PC-3 (cell line): ENCODE data around the gene SLC4A2. TPM values are rescaled to one million over a fixed set of nuclear protein-coding genes. Genes with fewer than 3 reads are reported as not detected.

Experiments
- ATAC-seq: fragments of 200-7000 bp; cut with Tn5 transposase; 2 replicates; pipeline ENCODE4 v1.9.1; 2020; ENCODE audit warnings: mild to moderate bottlenecking, moderate library complexity
- BruUV-seq: library from RNA; stranded (reverse); fragments of 400-500 nt; replicated peaks from 2 replicates; lab custom pipeline; 2021; lab: Mats Ljungman, UMichigan
- CTCF ChIA-PET: fragments of 300-600 bp; sonication (Branson Sonifier 250); formaldehyde crosslinking; loops from one replicate; lab custom pipeline; 2022; ENCODE audit warnings: antibody characterized with exemption; lab: Charles Lee
- POLR2A ChIA-PET: fragments of 300-600 bp; sonication (Branson Sonifier 250); formaldehyde crosslinking; loops from one replicate; lab custom pipeline; 2022; ENCODE audit warnings: antibody characterized with exemption; ENCODE audit not compliant: unreplicated experiment; lab: Charles Lee
- DNase-seq: peaks from one replicate; pipeline ENCODE4 v3.0.0-alpha.2; 2015
- H2AFZ ChIP-seq: fragments of 300-600 bp; sonication (generic); 2 replicates; pipeline ENCODE4 v1.6.0; 2016; ENCODE audit warnings: antibody characterized with exemption, low read length
- H3F3A ChIP-seq: fragments of 300-600 bp; sonication (generic); one replicate; pipeline ENCODE4 v1.6.0; 2017; ENCODE audit warnings: antibody characterized with exemption, low read length, control low read depth, mild to moderate bottlenecking; ENCODE audit not compliant: unreplicated experiment
- H3K27ac ChIP-seq: fragments of 300-600 bp; sonication (generic); 2 replicates; pipeline ENCODE4 v1.5.1; 2016; ENCODE audit warnings: mild to moderate bottlenecking, low read length
- H3K27me3 ChIP-seq: fragments of 300-600 bp; sonication (generic); 2 replicates; pipeline ENCODE4 v1.6.1; 2016; ENCODE audit warnings: low read length, mixed read lengths
- H3K36me3 ChIP-seq: fragments of 300-600 bp; sonication (generic); 2 replicates; pipeline ENCODE4 v1.6.1; 2016; ENCODE audit warnings: low read depth, mixed run types, low read length, mixed read lengths
- H3K4me1 ChIP-seq: fragments of 300-600 bp; sonication (generic); 2 replicates; pipeline ENCODE4 v1.5.1; 2016; ENCODE audit warnings: low read length; ENCODE audit not compliant: insufficient read depth
- H3K4me2 ChIP-seq: fragments of 300-600 bp; sonication (generic); 2 replicates; pipeline ENCODE4 v1.6.0; 2016; ENCODE audit warnings: low read length
- H3K4me3 ChIP-seq: fragments of 300-600 bp; sonication (generic); 2 replicates; pipeline ENCODE4 v1.5.1; 2016; ENCODE audit warnings: mild to moderate bottlenecking, low read length, mixed read lengths
- H3K79me2 ChIP-seq: fragments of 300-600 bp; sonication (generic); 2 replicates; pipeline ENCODE4 v1.6.1; 2017; ENCODE audit warnings: low read length, mixed read lengths
- H3K9ac ChIP-seq: fragments of 300-600 bp; sonication (generic); 2 replicates; pipeline ENCODE4 v1.6.0; 2016; ENCODE audit warnings: mild to moderate bottlenecking, low read length
- H3K9me2 ChIP-seq: fragments of 300-600 bp; sonication (generic); replicated peaks from 2 replicates; pipeline ENCODE4 v1.6.1; 2016; ENCODE audit warnings: mixed run types, low read length, mixed read lengths
- H3K9me3 ChIP-seq: fragments of 300-600 bp; sonication (generic); 2 replicates; pipeline ENCODE4 v1.6.1; 2016; ENCODE audit warnings: low read length, mixed read lengths
- H4K20me1 ChIP-seq: fragments of 300-600 bp; sonication (generic); 2 replicates; pipeline ENCODE4 v1.6.1; 2016; ENCODE audit warnings: low read length, mixed read lengths
- EZH2 ChIP-seq: fragments of 300-600 bp; sonication (generic); IDR thresholded peaks from one replicate; pipeline ENCODE4 v1.6.1; 2017; ENCODE audit warnings: antibody characterized with exemption, mild to moderate bottlenecking, low read length; ENCODE audit not compliant: unreplicated experiment
- EZH2phosphoT487 ChIP-seq: fragments of 300-600 bp; sonication (generic); IDR thresholded peaks from 2 replicates; pipeline ENCODE4 v1.6.1; 2018; ENCODE audit warnings: mild to moderate bottlenecking, antibody characterized with exemption, low read length, borderline replicate concordance
- intact Hi-C: fragments of 100-400 bp; cut with micrococcal nuclease; formaldehyde crosslinking; loops from 2 replicates; pipeline ENCODE4 v1.9.0; 2023
- total RNA-seq: library from RNA; depleted of rRNA; stranded (reverse); fragments of >200 nt; gene quantifications from 2 replicates; pipeline ENCODE4 v1.2.3, GENCODE V29; 2014
- TF ChIP-seq, protein P1 (sequence below): fragments of 300-600 bp; sonication (generic); conservative IDR thresholded peaks from 2 replicates; pipeline ENCODE4 v1.5.1; 2017; ENCODE audit warnings: antibody characterized with exemption, low read depth, mild to moderate bottlenecking, low read length

SLC4A2 gene
- total RNA-seq, 1 experiment from 2014 or later, result 284 TPM

- ATAC-seq (peak; percentile 44), DNase-seq (peak; percentile 71)
- H3K9me3 ChIP-seq, result no peaks in the 10 kb centered on the region
- BruUV-seq, result no TSS peak
- peak within 1 kb of the TSS; percentile 99 for H3K4me3 ChIP-seq
- peak within 1 kb of the TSS; percentile 100 for H3K4me2 ChIP-seq
- no peak for TF ChIP-seq EZH2phosphoT487
- H3K9me2 ChIP-seq, result no peaks in the 10 kb centered on the region
- no peaks in the 10 kb centered on the region for H3F3A ChIP-seq
- ChIA-PET CTCF (no interaction called here), POLR2A (no interaction called here)
- intact Hi-C loops, result loop anchor here (1.0 kb wide), 1 partner anchor 28 kb away; no protein-coding TSS in a partner anchor
- H3K36me3 ChIP-seq, result no peaks in the 10 kb centered on the region
- H3K27me3 ChIP-seq, result no peaks in the 10 kb centered on the region
- peaks cover 54% of the 10 kb centered on the region for H3K4me1 ChIP-seq
- peaks cover 59% of the 10 kb centered on the region for H3K79me2 ChIP-seq
- H2AFZ ChIP-seq, result peak within 1 kb of the TSS; percentile 84
- H4K20me1 ChIP-seq, result peaks cover 4% of the 10 kb centered on the region; the same call in 1 of the 2 replicates
- H3K27ac ChIP-seq, result peak within 1 kb of the TSS; percentile 42
- H3K9ac ChIP-seq, result peak within 1 kb of the TSS; percentile 87
Measured at GRCh38 chr7:151085691-151086620, 26.6 kb downstream of the SLC4A2 start, which contains the start of gene AGAP3. Gene AGAP3 (plus strand): TSS chr7:151086475. CDS start chr7:151086742, 267 bp downstream.

DNA sequence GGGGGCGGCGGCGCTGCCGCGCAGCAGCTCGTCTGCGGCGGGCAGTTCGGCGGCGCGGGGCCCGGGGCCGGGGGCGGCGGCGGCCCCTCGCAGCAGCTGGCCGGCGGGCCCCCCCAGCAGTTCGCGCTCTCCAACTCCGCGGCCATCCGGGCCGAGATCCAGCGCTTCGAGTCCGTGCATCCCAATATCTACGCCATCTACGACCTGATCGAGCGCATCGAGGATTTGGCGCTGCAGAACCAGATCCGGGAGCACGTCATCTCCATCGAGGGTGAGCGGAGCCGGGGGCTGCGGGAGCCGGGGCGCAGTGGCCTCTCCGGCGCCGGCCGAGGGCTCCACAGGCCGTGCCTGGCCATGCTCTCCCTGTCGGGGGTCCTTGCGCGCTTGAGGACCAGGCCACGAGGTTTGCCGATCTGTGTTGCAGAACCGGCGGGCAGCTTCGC is 27.4 kb downstream of the SLC4A2 start:
- Histone ChIP-seq H2AFZ (peak overlapping the region; percentile 82), H3K27me3 (no peaks in the 10 kb centered on the region), H3K79me2 (peaks cover 64% of the 10 kb centered on the region), H3K4me2 (peak overlapping the region; percentile 100), H3F3A (no peaks in the 10 kb centered on the region), H3K9ac (peak overlapping the region; percentile 87), H3K9me2 (no peaks in the 10 kb centered on the region), H3K36me3 (no peaks in the 10 kb centered on the region; the same call in 1 of the 2 replicates), H3K4me1 (peaks cover 46% of the 10 kb centered on the region), H3K27ac (peak overlapping the region; percentile 36), H4K20me1 (peaks cover 11% of the 10 kb centered on the region; the same call in 1 of the 2 replicates), H3K9me3 (no peaks in the 10 kb centered on the region), H3K4me3 (peak overlapping the region; percentile 99)
- ChIA-PET CTCF (no interaction called here), POLR2A (no interaction called here)
- intact Hi-C loops, result loop anchor here (1.0 kb wide), 1 partner anchor 29 kb away; no protein-coding TSS in a partner anchor
- no peak for TF ChIP-seq EZH2phosphoT487
- TF ChIP-seq, protein P1, sequence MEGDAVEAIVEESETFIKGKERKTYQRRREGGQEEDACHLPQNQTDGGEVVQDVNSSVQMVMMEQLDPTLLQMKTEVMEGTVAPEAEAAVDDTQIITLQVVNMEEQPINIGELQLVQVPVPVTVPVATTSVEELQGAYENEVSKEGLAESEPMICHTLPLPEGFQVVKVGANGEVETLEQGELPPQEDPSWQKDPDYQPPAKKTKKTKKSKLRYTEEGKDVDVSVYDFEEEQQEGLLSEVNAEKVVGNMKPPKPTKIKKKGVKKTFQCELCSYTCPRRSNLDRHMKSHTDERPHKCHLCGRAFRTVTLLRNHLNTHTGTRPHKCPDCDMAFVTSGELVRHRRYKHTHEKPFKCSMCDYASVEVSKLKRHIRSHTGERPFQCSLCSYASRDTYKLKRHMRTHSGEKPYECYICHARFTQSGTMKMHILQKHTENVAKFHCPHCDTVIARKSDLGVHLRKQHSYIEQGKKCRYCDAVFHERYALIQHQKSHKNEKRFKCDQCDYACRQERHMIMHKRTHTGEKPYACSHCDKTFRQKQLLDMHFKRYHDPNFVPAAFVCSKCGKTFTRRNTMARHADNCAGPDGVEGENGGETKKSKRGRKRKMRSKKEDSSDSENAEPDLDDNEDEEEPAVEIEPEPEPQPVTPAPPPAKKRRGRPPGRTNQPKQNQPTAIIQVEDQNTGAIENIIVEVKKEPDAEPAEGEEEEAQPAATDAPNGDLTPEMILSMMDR, result no peak
- TF ChIP-seq EZH2, result no peak
- DNase-seq (peak; percentile 30), ATAC-seq (0 out of 2 replicates have a peak, but pooled peaks have one; percentile 0)
- no TSS peak for BruUV-seq

GRCh38 chr7:151087245-151088018 is 28.0 kb downstream of the SLC4A2 start:
- Histone ChIP-seq H3F3A (no peaks in the 10 kb centered on the region), H4K20me1 (peaks cover 17% of the 10 kb centered on the region), H3K27ac (peak overlapping the region; percentile 42), H3K9me3 (no peaks in the 10 kb centered on the region), H3K9me2 (no peaks in the 10 kb centered on the region), H3K4me2 (peak overlapping the region; percentile 100), H3K4me1 (peaks cover 40% of the 10 kb centered on the region), H3K36me3 (no peaks in the 10 kb centered on the region; the same call in 1 of the 2 replicates), H2AFZ (peak overlapping the region; percentile 82), H3K9ac (peak overlapping the region; percentile 87), H3K4me3 (peak overlapping the region; percentile 99), H3K79me2 (peaks cover 64% of the 10 kb centered on the region), H3K27me3 (no peaks in the 10 kb centered on the region)
- no TSS peak for BruUV-seq
- peak; percentile 51 for DNase-seq
- no peak for TF ChIP-seq EZH2
- TF ChIP-seq EZH2phosphoT487, result no peak
- TF ChIP-seq, protein P1, result peak; percentile 36; the same call in 1 of the 2 replicates
- ChIA-PET POLR2A (no interaction called here), CTCF (no interaction called here)
- intact Hi-C loops, result no loop called here
- peak; percentile 7 for ATAC-seq
